PC-3 (cell line): ENCODE measurements around the gene IKZF1. TPM values are rescaled to one million over a fixed set of nuclear protein-coding genes. Genes with fewer than 3 reads are reported as not detected.

Experiments
- ATAC-seq: fragments of 200-7000 bp; cut with Tn5 transposase; 2 replicates; pipeline ENCODE4 v1.9.1; 2020; ENCODE audit warnings: mild to moderate bottlenecking, moderate library complexity
- BruUV-seq: library from RNA; stranded (reverse); fragments of 400-500 nt; replicated peaks from 2 replicates; lab custom pipeline; 2021; lab: Mats Ljungman, UMichigan
- CTCF ChIA-PET: fragments of 300-600 bp; sonication (Branson Sonifier 250); formaldehyde crosslinking; loops from one replicate; lab custom pipeline; 2022; ENCODE audit warnings: antibody characterized with exemption; lab: Charles Lee
- POLR2A ChIA-PET: fragments of 300-600 bp; sonication (Branson Sonifier 250); formaldehyde crosslinking; loops from one replicate; lab custom pipeline; 2022; ENCODE audit warnings: antibody characterized with exemption; ENCODE audit not compliant: unreplicated experiment; lab: Charles Lee
- DNase-seq: peaks from one replicate; pipeline ENCODE4 v3.0.0-alpha.2; 2015
- H2AFZ ChIP-seq: fragments of 300-600 bp; sonication (generic); 2 replicates; pipeline ENCODE4 v1.6.0; 2016; ENCODE audit warnings: antibody characterized with exemption, low read length
- H3F3A ChIP-seq: fragments of 300-600 bp; sonication (generic); one replicate; pipeline ENCODE4 v1.6.0; 2017; ENCODE audit warnings: antibody characterized with exemption, low read length, control low read depth, mild to moderate bottlenecking; ENCODE audit not compliant: unreplicated experiment
- H3K27ac ChIP-seq: fragments of 300-600 bp; sonication (generic); 2 replicates; pipeline ENCODE4 v1.5.1; 2016; ENCODE audit warnings: mild to moderate bottlenecking, low read length
- H3K27me3 ChIP-seq: fragments of 300-600 bp; sonication (generic); 2 replicates; pipeline ENCODE4 v1.6.1; 2016; ENCODE audit warnings: low read length, mixed read lengths
- H3K36me3 ChIP-seq: fragments of 300-600 bp; sonication (generic); 2 replicates; pipeline ENCODE4 v1.6.1; 2016; ENCODE audit warnings: low read depth, mixed run types, low read length, mixed read lengths
- H3K4me1 ChIP-seq: fragments of 300-600 bp; sonication (generic); 2 replicates; pipeline ENCODE4 v1.5.1; 2016; ENCODE audit warnings: low read length; ENCODE audit not compliant: insufficient read depth
- H3K4me2 ChIP-seq: fragments of 300-600 bp; sonication (generic); 2 replicates; pipeline ENCODE4 v1.6.0; 2016; ENCODE audit warnings: low read length
- H3K4me3 ChIP-seq: fragments of 300-600 bp; sonication (generic); 2 replicates; pipeline ENCODE4 v1.5.1; 2016; ENCODE audit warnings: mild to moderate bottlenecking, low read length, mixed read lengths
- H3K79me2 ChIP-seq: fragments of 300-600 bp; sonication (generic); 2 replicates; pipeline ENCODE4 v1.6.1; 2017; ENCODE audit warnings: low read length, mixed read lengths
- H3K9ac ChIP-seq: fragments of 300-600 bp; sonication (generic); 2 replicates; pipeline ENCODE4 v1.6.0; 2016; ENCODE audit warnings: mild to moderate bottlenecking, low read length
- H3K9me2 ChIP-seq: fragments of 300-600 bp; sonication (generic); replicated peaks from 2 replicates; pipeline ENCODE4 v1.6.1; 2016; ENCODE audit warnings: mixed run types, low read length, mixed read lengths
- H3K9me3 ChIP-seq: fragments of 300-600 bp; sonication (generic); 2 replicates; pipeline ENCODE4 v1.6.1; 2016; ENCODE audit warnings: low read length, mixed read lengths
- H4K20me1 ChIP-seq: fragments of 300-600 bp; sonication (generic); 2 replicates; pipeline ENCODE4 v1.6.1; 2016; ENCODE audit warnings: low read length, mixed read lengths
- EZH2 ChIP-seq: fragments of 300-600 bp; sonication (generic); IDR thresholded peaks from one replicate; pipeline ENCODE4 v1.6.1; 2017; ENCODE audit warnings: antibody characterized with exemption, mild to moderate bottlenecking, low read length; ENCODE audit not compliant: unreplicated experiment
- EZH2phosphoT487 ChIP-seq: fragments of 300-600 bp; sonication (generic); IDR thresholded peaks from 2 replicates; pipeline ENCODE4 v1.6.1; 2018; ENCODE audit warnings: mild to moderate bottlenecking, antibody characterized with exemption, low read length, borderline replicate concordance
- intact Hi-C: fragments of 100-400 bp; cut with micrococcal nuclease; formaldehyde crosslinking; loops from 2 replicates; pipeline ENCODE4 v1.9.0; 2023
- total RNA-seq: library from RNA; depleted of rRNA; stranded (reverse); fragments of >200 nt; gene quantifications from 2 replicates; pipeline ENCODE4 v1.2.3, GENCODE V29; 2014
- TF ChIP-seq, protein P1 (sequence below): fragments of 300-600 bp; sonication (generic); conservative IDR thresholded peaks from 2 replicates; pipeline ENCODE4 v1.5.1; 2017; ENCODE audit warnings: antibody characterized with exemption, low read depth, mild to moderate bottlenecking, low read length

The IKZF1 gene
- total RNA-seq, 1 experiment from 2014 or later: not detected

DNA sequence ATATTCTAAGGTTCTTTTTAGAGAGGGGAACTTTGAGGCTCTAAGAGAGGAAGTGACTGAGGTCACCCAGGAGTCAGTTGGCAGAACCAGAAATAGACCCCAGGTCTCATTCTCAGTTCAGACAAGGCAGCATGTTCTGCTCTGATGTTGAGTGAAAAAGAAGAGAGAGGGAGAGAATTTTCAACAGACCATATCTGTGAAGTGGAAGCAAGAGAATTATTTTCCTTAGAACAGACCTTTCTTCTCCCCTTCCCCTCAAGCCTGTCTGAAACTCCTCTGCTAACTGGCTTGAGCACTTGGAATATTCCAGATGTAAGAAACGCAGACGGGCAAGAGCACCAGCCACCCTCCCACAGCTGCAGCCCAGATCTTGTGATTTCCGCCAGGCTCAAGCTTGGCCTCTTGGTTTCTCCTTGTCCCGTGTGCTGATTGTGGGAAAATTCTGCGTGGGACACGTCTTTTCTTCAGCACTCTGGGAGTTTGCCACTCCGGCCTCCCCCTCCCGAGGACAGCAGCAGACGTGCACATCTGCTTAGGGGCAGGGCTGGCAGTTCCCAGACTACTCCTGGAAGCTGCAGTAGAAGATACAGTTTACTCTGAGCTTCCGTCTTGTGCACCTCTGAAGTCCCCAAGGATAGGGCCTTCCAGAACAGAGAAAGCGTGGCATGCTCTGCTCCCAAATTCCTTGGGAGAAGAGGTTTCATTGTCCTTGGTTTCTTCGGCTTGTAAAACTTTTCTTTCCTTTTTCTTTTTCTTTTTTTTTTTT, 22.7 kb upstream of the IKZF1 start:
- no TSS peak for BruUV-seq
- Histone ChIP-seq H3K9me2 (no peaks in the 10 kb centered on the region), H3K79me2 (no peaks in the 10 kb centered on the region), H3K4me1 (no peaks in the 10 kb centered on the region), H3K36me3 (no peaks in the 10 kb centered on the region), H3K9me3 (no peaks in the 10 kb centered on the region), H3K9ac (no peak overlapping the region), H3K27me3 (peaks cover 50% of the 10 kb centered on the region), H3K27ac (no peak overlapping the region), H4K20me1 (no peaks in the 10 kb centered on the region), H3F3A (no peaks in the 10 kb centered on the region), H3K4me2 (no peak overlapping the region), H2AFZ (no peak overlapping the region), H3K4me3 (no peak overlapping the region)
- ChIA-PET CTCF (no interaction called here), POLR2A (no interaction called here)
- ATAC-seq: no peak
- intact Hi-C loops: no loop called here
- no peak for DNase-seq
- TF ChIP-seq EZH2 (no peak), EZH2phosphoT487 (no peak)

DNA sequence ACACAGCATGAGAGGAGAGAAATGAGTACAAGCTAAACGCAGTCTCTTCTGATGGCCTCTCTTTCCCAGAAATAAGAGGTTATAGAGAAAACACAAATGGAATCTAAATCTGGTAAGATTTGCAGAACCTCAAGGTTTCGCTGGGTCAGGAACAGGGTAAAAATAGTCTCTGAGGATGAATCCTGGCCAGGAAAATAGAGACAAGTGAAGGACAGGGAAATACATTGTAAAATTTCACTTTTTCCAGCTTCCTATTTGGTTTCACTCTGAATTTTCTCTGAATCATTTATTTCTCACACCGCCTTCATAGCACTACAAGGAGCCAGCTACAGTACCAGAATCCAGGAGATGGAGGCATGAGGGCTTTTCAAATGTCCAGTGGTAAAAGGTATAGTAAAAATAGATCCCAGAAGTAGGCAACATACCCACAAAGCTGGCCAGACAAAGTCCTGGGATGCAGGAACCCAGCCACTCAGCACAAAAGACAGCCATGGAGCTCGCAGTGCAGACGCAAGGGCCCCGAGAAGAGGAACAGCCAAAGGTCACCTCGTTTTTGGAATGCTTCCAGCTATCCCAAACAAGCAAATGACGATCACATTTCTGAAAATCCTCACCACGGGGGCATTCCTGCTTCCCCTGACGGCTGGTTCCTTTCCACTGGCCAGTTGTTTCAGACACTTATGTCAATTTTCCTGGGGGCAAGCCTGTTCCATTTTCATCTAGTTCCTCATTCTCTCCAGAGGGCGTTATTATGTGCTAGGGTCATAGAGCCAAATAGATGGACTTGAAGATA, 21.5 kb upstream of the IKZF1 start:
- TF ChIP-seq EZH2: no peak
- no peak for TF ChIP-seq EZH2phosphoT487
- TF ChIP-seq, protein P1, sequence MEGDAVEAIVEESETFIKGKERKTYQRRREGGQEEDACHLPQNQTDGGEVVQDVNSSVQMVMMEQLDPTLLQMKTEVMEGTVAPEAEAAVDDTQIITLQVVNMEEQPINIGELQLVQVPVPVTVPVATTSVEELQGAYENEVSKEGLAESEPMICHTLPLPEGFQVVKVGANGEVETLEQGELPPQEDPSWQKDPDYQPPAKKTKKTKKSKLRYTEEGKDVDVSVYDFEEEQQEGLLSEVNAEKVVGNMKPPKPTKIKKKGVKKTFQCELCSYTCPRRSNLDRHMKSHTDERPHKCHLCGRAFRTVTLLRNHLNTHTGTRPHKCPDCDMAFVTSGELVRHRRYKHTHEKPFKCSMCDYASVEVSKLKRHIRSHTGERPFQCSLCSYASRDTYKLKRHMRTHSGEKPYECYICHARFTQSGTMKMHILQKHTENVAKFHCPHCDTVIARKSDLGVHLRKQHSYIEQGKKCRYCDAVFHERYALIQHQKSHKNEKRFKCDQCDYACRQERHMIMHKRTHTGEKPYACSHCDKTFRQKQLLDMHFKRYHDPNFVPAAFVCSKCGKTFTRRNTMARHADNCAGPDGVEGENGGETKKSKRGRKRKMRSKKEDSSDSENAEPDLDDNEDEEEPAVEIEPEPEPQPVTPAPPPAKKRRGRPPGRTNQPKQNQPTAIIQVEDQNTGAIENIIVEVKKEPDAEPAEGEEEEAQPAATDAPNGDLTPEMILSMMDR: no peak
- H4K20me1 ChIP-seq: no peaks in the 10 kb centered on the region
- no peaks in the 10 kb centered on the region for H3K36me3 ChIP-seq
- no peak overlapping the region for H3K9ac ChIP-seq
- BruUV-seq: no TSS peak
- no peaks in the 10 kb centered on the region for H3K9me3 ChIP-seq
- H3K4me2 ChIP-seq: no peak overlapping the region
- ATAC-seq (no peak), DNase-seq (no peak)
- CTCF ChIA-PET: no interaction called here
- POLR2A ChIA-PET: no interaction called here
- H3K9me2 ChIP-seq: no peaks in the 10 kb centered on the region
- H3K27ac ChIP-seq: no peak overlapping the region
- H2AFZ ChIP-seq: no peak overlapping the region
- no peaks in the 10 kb centered on the region for H3F3A ChIP-seq
- H3K79me2 ChIP-seq: no peaks in the 10 kb centered on the region
- H3K4me1 ChIP-seq: no peaks in the 10 kb centered on the region
- peaks cover 46% of the 10 kb centered on the region for H3K27me3 ChIP-seq
- intact Hi-C loops: no loop called here
- H3K4me3 ChIP-seq: no peak overlapping the region

DNA sequence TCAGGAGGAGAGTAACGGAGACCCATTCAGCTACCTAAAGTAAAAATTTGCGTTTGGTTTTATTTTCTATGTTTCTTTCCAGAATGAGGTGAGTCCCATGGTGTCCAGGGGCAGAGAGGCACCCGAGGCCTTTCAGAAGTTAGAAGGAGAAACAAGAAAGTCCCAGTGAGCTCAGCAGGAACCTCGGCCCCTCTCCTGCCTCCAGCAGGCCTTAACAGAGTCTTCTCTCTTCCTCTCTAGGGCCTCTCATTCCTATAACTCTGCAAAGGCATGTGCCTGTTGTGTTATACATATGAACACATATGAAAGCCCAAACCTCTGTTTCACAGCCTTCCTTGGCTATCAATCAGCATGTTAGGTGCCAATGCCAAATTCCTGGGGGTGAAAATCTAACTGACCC, 20.8 kb upstream of the IKZF1 start:
- DNase-seq (no peak), ATAC-seq (no peak)
- H3K9ac ChIP-seq: no peak overlapping the region
- no peak overlapping the region for H3K27ac ChIP-seq
- no peaks in the 10 kb centered on the region for H3K4me1 ChIP-seq
- ChIA-PET CTCF (no interaction called here), POLR2A (interaction anchor here (0.7 kb wide), 1 partner anchor 22 kb away, joined by 3 read pairs; no protein-coding TSS in a partner anchor)
- H2AFZ ChIP-seq: no peak overlapping the region
- H3K4me2 ChIP-seq: no peak overlapping the region
- H3F3A ChIP-seq: no peaks in the 10 kb centered on the region
- BruUV-seq: no TSS peak
- no peaks in the 10 kb centered on the region for H3K9me2 ChIP-seq
- no peaks in the 10 kb centered on the region for H3K36me3 ChIP-seq
- H3K4me3 ChIP-seq: no peak overlapping the region
- TF ChIP-seq EZH2 (no peak), EZH2phosphoT487 (no peak)
- TF ChIP-seq, protein P1: no peak
- intact Hi-C loops: no loop called here
- H4K20me1 ChIP-seq: no peaks in the 10 kb centered on the region
- H3K79me2 ChIP-seq: no peaks in the 10 kb centered on the region
- no peaks in the 10 kb centered on the region for H3K9me3 ChIP-seq
- peaks cover 46% of the 10 kb centered on the region for H3K27me3 ChIP-seq
